ENCODE results near the gene LMX1A.

DNA sequence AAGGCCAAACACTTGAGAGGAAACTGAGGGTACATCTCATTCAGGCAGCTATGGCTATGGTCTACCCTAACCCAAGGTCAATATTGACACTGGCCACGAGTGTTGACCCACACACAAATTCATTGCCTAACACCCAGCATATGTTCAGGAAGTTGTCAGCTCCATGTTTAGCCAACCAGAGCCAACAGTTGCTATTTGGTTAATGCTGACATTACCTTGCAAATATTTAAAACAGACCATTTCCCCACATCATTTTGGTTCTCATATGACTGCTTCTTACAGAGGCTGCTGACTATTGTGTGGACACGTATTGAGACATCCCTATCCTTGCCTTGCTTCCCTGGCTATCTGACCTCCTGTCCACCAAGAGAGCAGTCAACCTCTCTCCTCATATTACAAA lies 97.3 kb downstream of the LMX1A start:
- TF ChIP-seq, protein P1, sequence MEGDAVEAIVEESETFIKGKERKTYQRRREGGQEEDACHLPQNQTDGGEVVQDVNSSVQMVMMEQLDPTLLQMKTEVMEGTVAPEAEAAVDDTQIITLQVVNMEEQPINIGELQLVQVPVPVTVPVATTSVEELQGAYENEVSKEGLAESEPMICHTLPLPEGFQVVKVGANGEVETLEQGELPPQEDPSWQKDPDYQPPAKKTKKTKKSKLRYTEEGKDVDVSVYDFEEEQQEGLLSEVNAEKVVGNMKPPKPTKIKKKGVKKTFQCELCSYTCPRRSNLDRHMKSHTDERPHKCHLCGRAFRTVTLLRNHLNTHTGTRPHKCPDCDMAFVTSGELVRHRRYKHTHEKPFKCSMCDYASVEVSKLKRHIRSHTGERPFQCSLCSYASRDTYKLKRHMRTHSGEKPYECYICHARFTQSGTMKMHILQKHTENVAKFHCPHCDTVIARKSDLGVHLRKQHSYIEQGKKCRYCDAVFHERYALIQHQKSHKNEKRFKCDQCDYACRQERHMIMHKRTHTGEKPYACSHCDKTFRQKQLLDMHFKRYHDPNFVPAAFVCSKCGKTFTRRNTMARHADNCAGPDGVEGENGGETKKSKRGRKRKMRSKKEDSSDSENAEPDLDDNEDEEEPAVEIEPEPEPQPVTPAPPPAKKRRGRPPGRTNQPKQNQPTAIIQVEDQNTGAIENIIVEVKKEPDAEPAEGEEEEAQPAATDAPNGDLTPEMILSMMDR (IDR thresholded peaks at IDR 0.05): no peak
- TF ChIP-seq SIN3A (IDR thresholded peaks at IDR 0.05; ENCODE audit: borderline replicate concordance, insufficient read depth, low read depth, low read length): no peak
- TF ChIP-seq, protein P2, sequence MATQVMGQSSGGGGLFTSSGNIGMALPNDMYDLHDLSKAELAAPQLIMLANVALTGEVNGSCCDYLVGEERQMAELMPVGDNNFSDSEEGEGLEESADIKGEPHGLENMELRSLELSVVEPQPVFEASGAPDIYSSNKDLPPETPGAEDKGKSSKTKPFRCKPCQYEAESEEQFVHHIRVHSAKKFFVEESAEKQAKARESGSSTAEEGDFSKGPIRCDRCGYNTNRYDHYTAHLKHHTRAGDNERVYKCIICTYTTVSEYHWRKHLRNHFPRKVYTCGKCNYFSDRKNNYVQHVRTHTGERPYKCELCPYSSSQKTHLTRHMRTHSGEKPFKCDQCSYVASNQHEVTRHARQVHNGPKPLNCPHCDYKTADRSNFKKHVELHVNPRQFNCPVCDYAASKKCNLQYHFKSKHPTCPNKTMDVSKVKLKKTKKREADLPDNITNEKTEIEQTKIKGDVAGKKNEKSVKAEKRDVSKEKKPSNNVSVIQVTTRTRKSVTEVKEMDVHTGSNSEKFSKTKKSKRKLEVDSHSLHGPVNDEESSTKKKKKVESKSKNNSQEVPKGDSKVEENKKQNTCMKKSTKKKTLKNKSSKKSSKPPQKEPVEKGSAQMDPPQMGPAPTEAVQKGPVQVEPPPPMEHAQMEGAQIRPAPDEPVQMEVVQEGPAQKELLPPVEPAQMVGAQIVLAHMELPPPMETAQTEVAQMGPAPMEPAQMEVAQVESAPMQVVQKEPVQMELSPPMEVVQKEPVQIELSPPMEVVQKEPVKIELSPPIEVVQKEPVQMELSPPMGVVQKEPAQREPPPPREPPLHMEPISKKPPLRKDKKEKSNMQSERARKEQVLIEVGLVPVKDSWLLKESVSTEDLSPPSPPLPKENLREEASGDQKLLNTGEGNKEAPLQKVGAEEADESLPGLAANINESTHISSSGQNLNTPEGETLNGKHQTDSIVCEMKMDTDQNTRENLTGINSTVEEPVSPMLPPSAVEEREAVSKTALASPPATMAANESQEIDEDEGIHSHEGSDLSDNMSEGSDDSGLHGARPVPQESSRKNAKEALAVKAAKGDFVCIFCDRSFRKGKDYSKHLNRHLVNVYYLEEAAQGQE (IDR thresholded peaks at IDR 0.05; ENCODE audit: insufficient read depth in 1 of 2, low read depth in 2 of 2, low read length in 1 of 2): no peak

Data from Panc1 (cell line).